ENCODE results near the gene PPP2R5A.
"Not testable (repeated sequence)": the region's sequence is repeated elsewhere in the genome, so short reads cannot be mapped to it uniquely, and the experiment has no call there.

The PPP2R5A gene

DNA sequence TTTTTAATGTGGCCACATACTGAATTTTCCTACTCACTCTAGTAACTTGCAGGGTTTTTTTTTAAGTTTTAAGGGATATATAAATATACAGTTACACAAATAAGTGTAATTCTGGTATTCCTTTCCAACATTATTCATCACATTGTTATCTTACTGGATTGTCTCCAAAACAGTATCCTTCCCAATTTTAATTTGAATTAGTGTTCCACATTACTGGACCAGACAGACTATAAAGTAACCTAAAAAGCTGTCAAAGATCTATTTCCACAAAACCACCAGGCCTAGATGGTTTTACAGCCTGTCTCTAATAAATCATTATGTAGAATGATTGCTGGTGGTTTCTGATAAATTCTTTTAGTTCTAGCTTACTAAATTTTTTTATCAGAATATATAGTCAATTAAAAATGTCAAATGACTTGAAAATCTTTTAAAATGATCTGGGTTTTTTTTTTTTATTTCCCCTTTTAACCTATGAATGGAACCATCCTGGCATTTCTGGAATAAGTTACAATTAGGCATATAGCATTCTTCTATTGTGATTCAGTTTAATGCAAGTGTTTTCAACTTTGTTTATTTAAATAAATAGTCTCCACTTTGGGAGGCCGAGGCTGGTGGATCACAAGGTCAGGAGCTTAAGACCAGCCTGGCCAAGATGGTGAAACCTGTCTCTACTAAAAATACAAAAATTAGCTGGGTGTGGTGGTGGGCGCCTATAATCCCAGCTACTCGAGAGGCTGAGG lies 70.2 kb downstream of the PPP2R5A start:
- no peak for DNase-seq (ENCODE audit: low spot score)

DNA sequence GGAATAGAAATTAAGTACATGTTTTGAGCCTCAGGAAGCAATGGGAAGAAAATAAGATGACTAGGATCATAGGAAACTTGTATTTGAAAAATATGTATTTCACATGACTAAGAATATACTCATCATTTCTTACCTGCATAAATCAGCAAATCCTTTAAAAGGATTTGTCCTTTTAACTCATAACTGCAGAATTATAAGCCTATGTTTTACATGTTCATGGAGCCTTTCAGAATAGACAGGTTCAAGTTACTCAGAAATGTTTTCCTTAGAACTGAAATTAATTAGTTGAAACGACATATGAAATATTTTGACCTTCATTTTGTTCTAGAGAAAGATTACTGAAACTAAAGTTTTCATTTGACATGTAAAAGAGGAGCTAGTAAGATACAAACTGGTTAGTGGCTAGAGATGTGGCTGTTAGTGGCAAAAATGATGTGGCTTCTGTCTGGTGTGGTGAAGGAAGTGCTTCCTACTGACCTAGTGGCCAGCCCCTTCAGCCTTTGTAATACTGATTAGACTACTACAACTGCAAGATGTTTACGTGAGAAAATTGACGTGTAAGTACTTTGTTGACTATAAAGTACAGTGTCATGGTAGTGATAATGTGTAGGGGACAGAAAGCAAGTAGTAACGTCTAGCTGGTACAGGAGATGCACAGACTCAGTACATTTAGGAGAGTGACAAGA lies 74.7 kb downstream of the PPP2R5A start:
- DNase-seq (ENCODE audit: low spot score) = no peak

DNA sequence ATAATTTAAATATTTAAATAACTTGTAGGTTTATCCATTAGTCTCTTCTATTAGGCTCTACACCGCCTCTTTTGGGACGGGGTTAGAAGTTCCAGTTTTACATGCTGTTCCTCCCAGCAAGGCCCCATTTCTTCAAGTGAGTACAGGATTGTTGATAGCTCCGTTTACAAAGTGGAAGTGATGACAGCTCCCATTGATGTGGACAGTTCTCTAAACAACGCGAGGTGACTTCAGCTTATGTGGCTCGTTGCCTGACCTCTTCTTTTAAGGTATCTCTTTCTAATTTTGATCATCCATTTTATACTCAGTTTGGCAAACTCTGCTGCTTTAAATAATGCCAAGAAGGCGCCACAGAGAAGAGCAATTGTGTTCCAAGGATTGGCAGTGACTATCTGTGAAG lies 79.8 kb downstream of the PPP2R5A start:
- DNase-seq (ENCODE audit: low spot score) = no peak

DNA sequence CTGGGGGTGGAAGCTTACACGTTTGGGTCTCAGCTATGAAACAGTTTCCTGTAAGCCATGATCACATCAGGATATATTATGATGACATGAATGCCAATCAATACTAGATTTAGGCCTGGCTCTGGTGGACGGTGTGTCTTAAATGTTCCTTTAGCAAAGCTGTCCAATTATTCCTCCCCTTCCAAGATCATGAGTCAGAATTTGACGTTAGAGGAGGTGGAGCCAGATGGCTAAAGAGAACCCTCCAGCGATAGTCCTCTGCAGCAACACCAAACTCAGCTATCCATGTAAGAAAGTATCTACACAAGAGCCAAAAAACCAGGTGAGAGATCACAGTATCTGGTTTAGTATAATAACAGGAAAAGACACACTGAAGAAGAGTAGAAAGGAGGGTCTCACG lies 81.7 kb downstream of the PPP2R5A start:
- no peak for DNase-seq (ENCODE audit: low spot score)

DNA sequence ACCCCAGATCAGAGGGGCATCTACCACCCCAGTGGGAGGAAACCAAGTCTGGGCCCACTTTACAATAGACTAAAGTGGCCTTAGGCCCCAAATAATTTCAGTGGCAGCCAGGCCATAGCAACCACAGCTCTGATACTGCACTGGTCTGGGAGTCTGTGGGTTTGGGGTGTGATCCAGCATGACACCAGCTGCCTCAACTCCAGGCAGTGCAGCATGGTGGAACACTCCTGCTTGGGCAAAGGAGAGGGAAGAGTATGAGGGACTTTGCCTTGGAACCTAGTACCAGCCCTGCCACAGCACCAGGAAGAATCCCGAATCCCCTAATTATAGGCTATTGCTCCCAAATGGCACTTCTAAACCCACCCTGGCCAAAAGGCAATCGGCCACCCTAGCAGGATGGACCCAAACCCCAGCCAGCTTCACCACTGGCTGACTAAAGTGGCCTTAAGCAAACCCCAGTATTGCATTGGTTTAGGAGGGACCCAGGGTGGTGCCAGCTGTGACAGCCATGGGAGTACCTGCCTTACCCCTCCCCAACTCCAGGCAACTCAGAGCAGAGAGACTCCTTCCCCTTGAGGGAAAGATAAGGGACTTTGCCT lies 82.4 kb downstream of the PPP2R5A start:
- no peak for DNase-seq (ENCODE audit: low spot score)

DNA sequence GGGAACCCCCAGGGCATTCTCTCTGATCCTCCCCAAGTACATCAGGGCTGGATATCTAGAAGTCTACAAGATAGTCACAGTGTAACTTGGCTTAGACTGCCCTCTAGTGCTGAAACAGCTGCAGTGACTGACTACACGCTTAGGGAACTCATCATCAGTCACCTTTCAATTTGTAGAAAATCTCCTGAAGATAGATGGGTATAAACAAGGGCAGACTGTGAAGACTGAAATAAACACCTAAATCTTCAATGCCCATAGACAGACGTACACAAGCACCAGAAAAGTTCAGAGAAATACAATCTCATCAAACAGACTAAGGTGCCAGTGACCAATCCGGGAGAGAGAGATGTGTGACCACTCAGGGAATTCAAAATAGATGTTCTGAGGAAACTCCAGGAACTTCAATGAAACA lies 82.9 kb downstream of the PPP2R5A start:
- peak; percentile 84 for DNase-seq (ENCODE audit: low spot score)

DNA sequence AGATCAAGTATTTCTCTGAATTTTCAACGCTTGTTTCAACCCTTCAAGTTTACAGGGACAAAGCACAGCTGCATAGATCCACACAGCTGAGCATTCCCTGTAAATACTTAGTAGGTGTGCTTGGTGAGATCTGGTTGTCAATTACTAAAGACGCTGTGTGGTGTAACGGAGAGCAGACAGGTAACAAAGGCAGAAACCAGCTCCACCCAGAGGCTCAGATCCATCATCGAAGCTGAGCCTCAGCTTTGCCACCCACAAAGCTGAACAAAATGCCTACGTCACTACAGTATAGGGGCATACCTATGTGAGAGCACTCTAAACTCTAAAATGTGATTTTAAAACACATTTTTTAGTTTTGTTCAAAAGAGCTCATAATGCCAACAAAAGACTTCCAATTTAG lies 90.8 kb downstream of the PPP2R5A start:
- no peak for DNase-seq (ENCODE audit: low spot score)

DNA sequence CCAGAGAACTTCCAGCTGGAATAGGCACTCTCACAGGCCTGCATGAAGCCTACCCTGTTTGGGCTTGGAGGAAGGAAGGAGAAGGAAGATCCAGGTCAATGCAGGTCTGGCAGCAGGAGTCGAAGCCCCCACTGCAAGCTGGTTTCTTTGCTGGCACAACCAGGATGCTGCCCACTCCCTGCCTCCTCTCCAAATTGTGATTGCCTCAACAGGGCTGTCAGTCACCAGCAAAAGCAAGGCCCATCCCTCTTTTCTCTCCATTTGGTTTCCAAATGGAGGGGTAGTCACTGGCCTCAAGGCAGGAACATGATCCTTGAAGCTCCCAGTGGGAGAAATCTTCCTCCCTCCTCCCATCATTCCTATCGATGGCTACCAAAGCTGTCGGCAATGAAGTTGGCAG lies 92.4 kb downstream of the PPP2R5A start:
- no peak for DNase-seq (ENCODE audit: low spot score)

DNA sequence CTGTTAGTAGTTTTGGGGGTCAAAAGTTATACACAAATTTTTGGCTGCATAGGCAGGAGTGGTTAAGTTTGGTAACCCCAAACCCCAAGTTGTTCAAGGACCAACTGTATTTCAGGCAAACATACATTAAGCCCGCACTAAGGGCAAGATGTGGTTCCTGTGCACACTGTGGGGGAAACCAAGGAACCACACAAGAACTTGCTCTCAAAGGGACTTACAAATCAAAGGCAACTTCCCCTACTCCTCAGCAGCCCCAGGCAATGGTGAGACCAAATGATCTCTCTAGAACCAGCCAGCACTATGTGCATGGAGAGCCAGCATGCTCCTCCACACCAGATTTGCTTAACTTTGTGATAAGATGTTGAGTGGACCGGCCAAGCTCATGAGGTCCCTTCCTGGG lies 94.2 kb downstream of the PPP2R5A start:
- no peak for DNase-seq (ENCODE audit: low spot score)

DNA sequence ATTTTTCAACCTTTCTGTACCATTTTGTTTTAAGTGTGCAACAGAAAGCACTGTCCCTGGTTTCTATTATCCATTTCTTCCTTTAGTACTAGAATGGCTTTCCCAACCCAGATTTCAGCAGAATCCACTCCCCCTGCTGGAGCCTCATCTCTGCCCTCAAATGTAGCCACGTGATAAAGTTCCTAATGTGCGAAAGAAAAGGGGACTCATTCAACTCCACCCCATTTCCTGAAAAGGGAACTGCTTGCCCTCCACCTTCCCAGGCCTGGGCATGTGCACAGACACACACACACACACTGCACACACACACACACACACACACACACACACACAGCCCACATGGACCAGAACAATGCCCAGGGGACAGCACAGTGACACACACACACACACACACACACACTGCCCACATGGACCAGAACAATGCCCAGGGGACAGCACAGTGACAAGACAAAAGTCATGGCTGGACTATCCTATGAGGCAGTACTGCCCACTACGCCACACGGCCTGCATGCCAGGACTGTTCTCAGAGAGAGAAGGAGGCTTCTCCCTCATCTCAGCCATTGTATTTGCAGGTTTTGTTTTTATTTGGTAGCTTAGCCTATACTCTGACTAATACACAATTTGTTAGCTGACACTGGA lies 96.3 kb downstream of the PPP2R5A start:
- DNase-seq (ENCODE audit: low spot score) = no peak

DNA sequence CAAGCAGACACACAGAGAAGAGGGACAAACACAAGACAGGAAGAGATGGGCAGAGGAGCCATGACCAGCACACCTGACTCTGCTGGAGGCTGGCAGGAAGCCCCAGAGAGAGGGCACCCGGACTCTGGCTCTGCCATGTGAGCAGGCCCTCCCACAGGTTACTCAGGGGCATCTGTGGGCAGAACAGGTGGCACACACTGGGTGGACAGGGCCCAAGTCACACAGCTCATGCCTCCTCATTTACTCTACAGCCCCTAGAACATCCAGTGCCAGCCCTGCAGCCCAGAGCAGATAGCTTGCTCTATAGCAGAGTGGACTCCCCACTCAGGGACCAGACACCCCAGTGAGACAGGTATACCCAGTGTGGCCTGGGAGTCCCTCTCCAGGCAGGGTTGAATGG lies 100.8 kb downstream of the PPP2R5A start:
- no peak for DNase-seq (ENCODE audit: low spot score)

DNA sequence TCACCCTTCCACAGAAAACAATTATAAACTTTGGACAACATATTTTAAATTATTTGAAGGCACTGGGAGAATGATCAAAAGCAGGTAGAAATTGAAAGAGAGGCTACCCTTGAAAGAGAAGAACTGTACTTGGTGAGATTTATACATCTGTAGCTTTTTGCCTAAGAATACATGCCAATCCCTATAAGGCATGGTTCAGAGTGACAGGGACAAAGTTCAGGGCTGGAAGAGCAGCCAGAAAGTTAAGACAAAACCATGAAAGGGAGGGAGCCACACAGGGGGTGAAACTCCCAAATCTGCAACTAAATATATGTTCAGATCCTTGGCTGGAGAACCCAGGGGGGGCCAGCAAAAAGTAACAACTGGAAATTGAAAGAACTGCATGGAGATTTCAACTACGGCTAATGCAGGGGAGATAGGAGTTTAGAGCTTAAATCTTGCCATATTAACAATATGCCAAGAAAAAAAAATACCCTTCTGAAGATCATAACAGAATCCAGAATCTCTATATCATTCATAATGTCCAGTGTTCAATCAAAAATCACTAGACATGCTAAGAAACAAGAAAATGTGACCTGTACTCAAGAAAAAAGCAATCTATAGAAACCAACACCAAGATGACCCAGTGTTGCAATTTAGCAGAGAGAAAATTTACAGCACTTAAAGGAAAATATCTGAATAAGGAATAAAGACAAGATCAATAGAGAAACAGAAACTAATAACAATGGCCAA lies 103.9 kb downstream of the PPP2R5A start:
- DNase-seq (ENCODE audit: low spot score) = no peak

DNA sequence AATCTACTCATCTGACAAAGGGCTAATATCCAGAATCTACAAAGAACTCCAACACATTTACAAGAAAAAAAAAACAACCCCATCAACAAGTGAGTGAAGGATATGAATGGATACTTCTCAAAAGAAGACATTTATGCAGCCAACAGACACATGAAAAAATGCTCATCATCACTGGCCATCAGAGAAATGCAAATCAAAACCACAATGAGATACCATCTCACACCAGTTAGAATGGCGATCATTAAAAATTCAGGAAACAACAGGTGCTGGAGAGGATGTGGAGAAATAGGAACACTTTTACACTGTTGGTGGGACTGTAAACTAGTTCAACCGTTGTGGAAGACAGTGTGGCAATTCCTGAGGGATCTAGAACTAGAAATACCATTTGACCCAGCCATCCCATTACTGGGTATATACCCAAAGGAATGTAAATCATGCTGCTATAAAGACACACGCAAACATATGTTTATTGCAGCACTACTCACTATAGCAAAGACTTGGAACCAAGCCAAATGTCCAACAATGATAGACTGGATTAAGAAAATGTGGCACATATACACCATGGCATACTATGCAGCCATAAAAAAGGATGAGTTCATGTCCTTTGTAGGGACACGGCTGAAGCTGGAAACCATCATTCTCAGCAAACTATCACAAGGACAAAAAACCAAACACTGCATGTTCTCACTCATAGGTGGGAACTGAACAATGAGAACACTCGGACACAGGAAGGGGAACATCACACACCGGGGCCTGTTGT lies 110.6 kb downstream of the PPP2R5A start:
- DNase-seq (ENCODE audit: low spot score) = not testable (repeated sequence)

DNA sequence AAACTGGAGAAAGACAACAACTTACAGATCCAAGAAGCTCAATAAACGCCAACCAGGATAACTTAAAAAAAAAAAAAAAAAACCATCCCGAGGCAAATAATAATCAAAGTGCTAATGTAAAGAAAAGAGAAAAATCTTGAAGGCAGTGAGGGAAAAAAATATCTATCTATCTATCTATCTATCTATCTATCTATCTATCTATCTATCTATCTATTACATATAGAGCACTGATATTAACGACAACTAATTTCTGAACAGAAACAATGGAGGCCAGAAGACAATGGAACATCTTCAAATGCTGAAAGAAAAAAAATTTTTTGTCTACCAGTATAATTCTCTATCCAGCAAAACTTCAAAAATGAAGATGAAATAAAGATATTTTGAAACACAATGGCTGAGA lies 111.4 kb downstream of the PPP2R5A start:
- DNase-seq (ENCODE audit: low spot score) = no peak

DNA sequence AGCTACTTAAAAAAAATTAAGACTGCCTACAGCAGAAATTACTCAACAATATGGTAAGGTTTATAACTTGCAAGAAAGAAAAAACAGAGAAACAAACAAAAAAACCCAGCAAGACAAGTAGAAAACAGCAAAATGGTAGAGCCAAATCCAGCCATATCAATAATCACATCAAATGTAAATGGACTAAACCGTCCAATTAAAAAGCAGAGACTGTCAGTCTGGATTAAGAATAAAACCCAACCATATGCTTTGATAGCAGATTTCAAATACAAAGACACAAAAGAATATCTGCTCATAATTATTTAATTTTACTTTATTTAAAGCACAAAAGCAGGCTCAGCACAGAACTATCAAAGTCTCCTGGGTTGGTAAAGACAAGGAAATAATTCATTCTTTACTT lies 112.0 kb downstream of the PPP2R5A start:
- no peak for DNase-seq (ENCODE audit: low spot score)

DNA sequence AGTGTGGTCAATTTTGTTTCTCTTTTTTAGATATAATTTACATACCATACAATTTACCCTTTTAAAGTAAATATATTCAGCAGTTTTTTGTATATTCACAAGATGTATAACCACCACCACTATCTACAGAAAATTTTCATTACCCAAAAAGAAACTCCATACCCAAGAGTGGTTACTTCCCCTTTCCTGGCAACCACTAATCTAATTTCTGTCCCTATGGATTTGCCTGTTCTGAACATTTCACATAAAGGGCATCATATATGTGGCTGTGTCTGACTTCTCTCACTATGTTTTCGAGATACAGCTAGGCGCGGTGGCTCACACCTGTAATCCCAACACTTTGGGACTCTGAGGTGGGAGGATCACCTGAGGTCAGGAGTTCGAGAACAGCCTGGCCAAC lies 115.8 kb downstream of the PPP2R5A start:
- no peak for DNase-seq (ENCODE audit: low spot score)

DNA sequence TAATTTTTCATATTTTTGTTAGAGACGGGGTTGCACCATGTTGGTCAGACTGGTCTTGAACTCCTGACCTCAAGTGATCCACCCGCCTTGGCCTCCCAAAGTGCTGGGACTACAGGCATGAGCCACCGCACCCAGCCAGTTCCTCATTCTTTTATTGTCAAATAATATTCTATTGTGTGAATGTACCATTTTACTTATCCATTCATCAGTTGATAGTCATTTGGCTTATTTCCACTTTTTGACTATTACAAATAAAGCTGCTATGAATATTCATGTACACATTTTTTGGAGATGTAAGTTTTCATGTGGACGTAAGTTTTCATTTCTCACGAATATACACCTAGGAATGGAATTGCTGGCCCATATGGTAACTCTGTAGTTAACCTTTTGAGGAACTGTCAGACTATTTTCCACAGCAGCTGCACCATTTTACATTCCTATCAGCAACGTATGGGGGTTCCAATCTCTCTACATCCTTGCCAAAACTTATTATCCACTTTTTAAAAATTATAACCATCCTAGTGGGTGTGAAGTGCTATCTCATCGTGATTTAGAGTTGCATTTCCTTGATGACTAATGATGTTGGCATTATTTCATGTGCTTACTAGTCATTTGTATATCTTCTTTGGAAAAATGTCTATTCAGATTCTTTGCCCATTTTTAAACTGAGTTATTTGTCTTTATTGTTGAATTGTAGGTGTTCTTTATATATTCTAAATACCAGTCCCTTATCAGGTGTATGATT lies 116.8 kb downstream of the PPP2R5A start:
- no peak for DNase-seq (ENCODE audit: low spot score)

DNA sequence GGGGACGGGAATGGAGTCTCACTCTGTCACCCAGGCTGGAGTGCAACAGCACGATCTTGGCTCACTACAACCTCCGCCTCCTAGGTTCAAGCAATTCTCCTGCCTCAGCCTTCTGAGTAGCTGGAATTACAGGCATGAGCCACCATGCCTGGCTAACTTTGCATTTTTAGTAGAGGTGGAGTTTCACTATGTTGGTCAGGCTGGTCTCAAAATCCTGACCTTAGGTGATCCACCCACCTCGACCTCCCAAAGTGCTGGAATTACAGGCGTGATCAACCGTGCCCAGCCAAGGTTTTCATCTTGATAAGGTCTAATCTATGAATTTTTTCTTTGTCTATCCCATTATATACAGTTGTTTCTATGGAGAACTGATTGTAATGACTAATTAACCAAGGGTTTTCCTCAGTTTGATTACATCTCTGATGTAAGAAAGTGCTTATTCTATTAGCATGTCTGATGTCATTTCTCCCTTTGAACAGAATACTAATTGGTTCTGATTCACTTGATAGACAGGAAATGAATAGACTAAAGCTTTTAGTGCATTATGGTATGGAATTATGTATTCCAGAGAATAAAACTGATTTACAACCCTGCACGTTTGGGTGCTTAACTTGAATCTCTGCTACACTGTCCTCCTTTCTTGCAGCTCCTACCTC lies 117.6 kb downstream of the PPP2R5A start:
- DNase-seq (ENCODE audit: low spot score) = no peak

DNA sequence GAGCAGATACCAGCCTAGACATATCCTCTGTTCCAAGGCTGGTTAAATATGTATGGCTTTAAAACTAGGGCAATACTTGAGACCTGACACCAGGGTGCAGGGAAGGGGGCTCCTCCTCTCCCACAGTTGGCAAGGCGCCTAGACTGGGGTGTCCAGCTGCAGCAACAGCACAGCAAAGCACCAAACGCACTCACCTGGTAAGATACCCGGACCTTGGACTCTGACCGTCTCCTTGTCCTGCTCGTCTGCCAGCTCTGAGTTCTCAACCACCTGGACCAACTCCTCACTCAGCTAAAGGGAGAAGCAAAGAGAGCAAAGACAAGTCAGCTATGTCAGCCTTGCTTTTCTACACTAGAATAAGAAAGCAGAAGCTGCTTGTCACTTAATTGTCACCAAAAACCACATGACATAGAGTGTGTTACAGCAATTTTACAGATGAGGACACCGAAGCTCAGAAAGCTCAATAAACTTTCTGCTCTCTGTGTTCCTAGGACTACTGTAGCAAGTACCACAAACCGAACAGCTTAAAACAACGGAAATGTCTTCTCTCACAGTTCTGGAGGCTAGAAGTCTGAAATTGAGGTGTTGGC lies 125.1 kb downstream of the PPP2R5A start:
- no peak for DNase-seq (ENCODE audit: low spot score)
